ENCODE measurements around the gene GRM5.
A peak's percentile ranks its signal among the peaks of the same experiment; 100 is the strongest.
"Not testable (repeated sequence)": the region's sequence is repeated elsewhere in the genome, so short reads cannot be mapped to it uniquely, and the experiment has no call there.

Gene GRM5

GRCh38 chr11:88975441-88975840, 90.3 kb downstream of the GRM5 start:
- peak in 1 of 51 donors; percentile 6 for DNase-seq

GRCh38 chr11:88972210-88972609, 93.6 kb downstream of the GRM5 start:
- DNase-seq: no peak

GRCh38 chr11:88961621-88962020, 104.2 kb downstream of the GRM5 start:
- DNase-seq: not testable (repeated sequence)

- DNase-seq: not testable (repeated sequence)
These were observed 105.9 kb downstream of the GRM5 start for GRCh38 chr11:88959857-88960256.

DNA sequence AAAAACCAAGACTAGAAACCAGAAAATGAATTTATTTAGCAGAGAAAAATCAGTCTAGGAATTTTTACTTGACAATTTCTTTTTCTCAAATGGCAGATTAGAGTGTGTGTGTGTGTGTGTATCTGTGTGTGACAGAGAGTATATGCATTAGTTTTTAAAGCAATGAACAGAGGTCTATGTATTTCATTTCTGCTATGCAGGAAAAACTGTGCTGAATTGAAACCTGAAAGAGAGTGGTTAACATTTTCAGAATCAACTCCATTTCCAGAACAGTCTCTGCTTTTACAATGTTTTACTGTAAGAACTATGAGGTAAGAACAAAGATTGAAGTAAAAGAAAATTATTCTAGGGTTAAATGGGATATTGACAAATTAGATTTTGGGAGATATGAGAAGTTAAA, 114.8 kb downstream of the GRM5 start:
- no peak for DNase-seq

DNA sequence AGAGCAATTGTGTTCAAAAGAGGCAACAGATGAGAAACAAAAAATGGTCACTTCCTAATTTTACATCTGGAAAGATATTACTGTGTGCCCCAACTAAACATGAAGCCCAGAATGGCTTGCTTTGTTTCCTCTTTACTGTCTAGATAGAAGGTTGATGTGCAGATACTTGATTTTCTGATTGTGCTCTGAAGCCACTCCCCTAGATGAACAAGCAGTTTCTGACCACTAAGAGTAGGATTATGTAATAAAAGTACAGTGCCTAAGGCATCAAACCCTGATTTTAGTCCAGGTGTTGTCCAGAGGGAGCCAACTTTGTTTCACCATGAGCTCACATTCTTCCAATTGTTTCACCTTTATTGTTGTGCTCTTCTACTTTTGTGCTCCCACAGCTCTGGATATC, 116.9 kb downstream of the GRM5 start:
- not testable (repeated sequence) for DNase-seq

DNA sequence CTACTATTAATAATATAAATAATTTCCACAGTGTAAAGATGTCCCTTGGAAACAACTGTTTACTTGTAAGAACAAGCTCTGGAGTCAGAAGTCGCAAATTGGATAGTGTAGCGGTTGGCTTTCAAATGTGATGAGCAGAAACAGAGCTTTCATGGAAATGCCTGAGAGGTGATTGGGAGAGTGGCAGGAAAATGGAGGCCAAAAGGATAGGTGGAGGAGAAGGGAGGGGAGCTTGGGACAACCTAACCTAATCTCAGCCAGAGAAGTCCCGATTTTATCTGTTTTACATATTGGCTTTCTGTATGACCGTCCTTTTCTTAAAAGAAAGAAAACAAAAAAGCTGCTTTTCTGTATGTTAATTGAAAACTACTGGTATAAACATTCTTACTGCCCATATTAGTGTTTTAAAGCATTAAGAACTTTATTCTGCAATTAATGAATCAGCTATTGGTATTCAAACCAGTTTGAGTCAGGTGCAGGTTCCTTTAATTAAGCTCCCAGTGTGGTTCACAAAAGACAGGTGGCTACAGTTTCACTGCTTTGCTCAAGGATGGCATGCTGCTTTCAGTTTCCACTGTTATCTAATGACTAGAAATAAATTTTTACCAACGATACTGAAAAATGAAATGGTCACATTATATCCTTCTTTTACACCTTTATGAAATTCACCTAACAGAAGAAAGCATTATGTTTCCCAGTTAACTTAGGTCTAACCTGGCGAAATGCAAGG, 117.8 kb downstream of the GRM5 start:
- DNase-seq: not testable (repeated sequence)

DNA sequence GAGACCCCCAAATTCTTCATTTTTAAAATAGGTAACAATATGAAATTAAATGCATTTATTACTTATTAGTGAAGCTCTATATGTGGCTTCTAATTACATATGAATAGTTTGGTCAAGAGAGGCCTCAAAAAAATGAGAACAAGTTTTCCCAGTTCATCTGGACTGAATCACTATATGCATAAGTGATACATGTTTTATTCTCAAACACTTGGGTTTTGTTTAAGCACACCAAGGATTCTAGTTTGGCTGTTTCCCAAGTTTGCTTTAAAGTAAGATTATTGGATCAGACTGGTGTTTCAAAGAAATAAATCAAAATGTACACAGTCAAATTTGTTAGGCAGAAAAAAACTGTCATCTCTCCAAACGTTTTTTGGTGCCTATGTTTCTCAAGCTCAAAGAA, 136.1 kb downstream of the GRM5 start:
- not testable (repeated sequence) for DNase-seq

GRCh38 chr11:88917065-88917464, 148.7 kb downstream of the GRM5 start:
- DNase-seq: not testable (repeated sequence)

- no peak for DNase-seq
These were observed 156.3 kb downstream of the GRM5 start for GRCh38 chr11:88909500-88909899.

- not testable (repeated sequence) for DNase-seq
These were observed 164.3 kb downstream of the GRM5 start for GRCh38 chr11:88901436-88901835.

- not testable (repeated sequence) for DNase-seq
These were observed 176.9 kb downstream of the GRM5 start for GRCh38 chr11:88888855-88889254.

DNA sequence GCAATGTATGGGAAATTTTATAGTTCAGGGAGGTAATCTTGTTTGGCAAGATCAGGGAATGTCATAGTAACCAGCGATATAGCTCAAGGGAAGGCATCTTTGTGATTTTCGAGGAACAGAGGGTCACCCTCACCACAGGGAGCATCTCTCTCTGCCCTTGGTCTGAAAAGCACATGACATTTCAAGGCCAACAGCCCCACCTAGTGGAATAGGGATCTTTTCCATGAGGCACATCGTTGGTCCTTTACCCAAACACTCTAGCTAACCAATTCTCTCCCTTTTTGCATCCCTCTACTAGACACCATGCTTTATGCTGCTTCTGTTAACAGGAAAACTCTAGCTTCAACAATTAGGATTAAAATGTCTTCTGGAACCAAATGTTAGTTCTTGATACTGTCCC, 179.0 kb downstream of the GRM5 start:
- peak in 4 of 51 donors; percentile 1 to 3 (median 2) for DNase-seq

GRCh38 chr11:88882800-88883199, 183.0 kb downstream of the GRM5 start:
- not testable (repeated sequence) for DNase-seq

GRCh38 chr11:88861618-88862017, 204.2 kb downstream of the GRM5 start:
- no peak for DNase-seq

DNA sequence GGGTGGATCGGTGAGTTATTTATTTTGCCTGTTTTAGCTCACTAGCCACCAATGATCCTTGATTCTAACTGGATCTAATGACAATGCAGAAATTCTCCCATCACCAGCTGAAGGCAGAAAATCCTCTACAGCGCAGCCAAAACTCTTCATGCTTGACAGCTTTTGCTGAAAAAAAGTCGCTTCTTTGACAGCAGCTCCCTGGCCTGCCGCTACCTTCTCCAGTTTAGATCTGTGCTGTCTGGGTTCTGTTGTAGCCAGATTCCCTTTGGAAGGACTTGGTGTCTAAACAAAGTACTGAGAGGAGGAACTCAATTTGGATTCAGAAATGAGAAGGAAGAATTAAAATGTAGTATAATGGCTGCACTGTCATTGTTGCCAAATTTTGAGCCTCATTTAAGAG, 205.4 kb downstream of the GRM5 start:
- peak in 22 of 51 donors; percentile 1 to 53 (median 14) for DNase-seq

GRCh38 chr11:88853963-88854362, 211.8 kb downstream of the GRM5 start:
- DNase-seq: not testable (repeated sequence)

DNA sequence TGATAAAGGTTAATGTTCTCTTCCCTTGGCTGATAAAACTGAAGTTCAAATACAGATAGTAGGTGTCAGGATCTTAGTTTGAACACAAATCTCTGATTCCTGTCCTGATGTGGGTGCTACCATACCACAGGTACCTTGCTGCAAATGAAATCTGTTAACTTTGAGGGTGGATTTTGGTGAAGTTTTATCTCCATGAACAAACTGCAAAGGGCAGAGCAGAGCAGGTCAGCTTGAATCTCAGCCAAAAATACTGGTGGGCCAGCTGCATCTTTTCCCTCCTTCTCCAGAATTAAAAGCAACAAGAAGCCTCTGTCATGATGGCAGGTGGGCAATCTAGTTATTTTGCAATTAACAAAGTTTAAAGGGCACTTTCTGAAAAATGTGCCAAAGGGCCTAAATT, 214.2 kb downstream of the GRM5 start:
- DNase-seq: not testable (repeated sequence)

DNA sequence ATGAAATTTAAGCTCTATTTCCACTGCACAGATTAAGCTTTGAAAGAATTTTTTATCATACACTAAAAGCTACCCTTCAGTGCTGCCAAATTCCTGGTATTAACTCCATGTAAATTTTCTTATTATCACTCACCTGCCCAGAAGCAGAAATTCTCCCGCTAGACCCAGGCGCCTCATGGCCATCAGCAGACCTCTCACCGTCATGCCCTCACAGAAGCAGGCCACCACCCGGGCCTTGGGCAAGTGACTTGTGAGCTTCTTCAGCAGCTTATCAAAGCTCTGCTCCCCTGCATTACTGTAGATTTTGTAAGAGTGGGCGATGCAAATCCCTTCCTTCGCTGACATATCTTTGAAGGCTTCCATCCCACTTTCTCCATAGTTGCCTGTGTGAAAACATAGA, 216.0 kb downstream of the GRM5 start:
- not testable (repeated sequence) for DNase-seq

- DNase-seq: no peak
These were observed 216.4 kb downstream of the GRM5 start for GRCh38 chr11:88849368-88849767.

GRCh38 chr11:88846266-88846665, 219.5 kb downstream of the GRM5 start:
- DNase-seq: not testable (repeated sequence)

- DNase-seq: not testable (repeated sequence)
These were observed 220.8 kb downstream of the GRM5 start for GRCh38 chr11:88844941-88845340.

GRCh38 chr11:88843766-88844426, 221.9 kb downstream of the GRM5 start:
- DNase-seq: not testable (repeated sequence)
